HEK293 (cell line): ENCODE measurements around the gene CAPN5.

Experiments
- BCL11A ChIP-seq: fragments of 450-650 bp; formaldehyde crosslinking; IDR thresholded peaks from 2 replicates; pipeline ENCODE4 v1.5.1; 2016; ENCODE audit warnings: low read depth, missing biosample characterization, missing genetic modification characterization
- KLF7 ChIP-seq: fragments of 450-650 bp; formaldehyde crosslinking; IDR thresholded peaks from 2 replicates; pipeline ENCODE4 v1.5.1; 2016; ENCODE audit warnings: missing biosample characterization, missing genetic modification characterization, borderline replicate concordance
- SP2 ChIP-seq: fragments of 450-650 bp; formaldehyde crosslinking; IDR thresholded peaks from 2 replicates; pipeline ENCODE4 v1.5.1; 2016; ENCODE audit warnings: missing biosample characterization, missing genetic modification characterization
- ZFP69B ChIP-seq: fragments of 450-650 bp; formaldehyde crosslinking; IDR thresholded peaks from 2 replicates; pipeline ENCODE4 v1.5.1; 2016; ENCODE audit warnings: missing biosample characterization, missing genetic modification characterization
- ZNF140 ChIP-seq: fragments of 450-650 bp; formaldehyde crosslinking; IDR thresholded peaks from 2 replicates; pipeline ENCODE4 v1.5.1; 2016; ENCODE audit warnings: missing biosample characterization, missing genetic modification characterization
- ZNF184 ChIP-seq: fragments of 450-650 bp; IDR thresholded peaks from 2 replicates; pipeline ENCODE4 v1.5.1; 2018; ENCODE audit warnings: missing biosample characterization, mild to moderate bottlenecking, missing genetic modification characterization
- ZNF248 ChIP-seq: fragments of 450-650 bp; formaldehyde crosslinking; IDR thresholded peaks from 2 replicates; pipeline ENCODE4 v1.5.1; 2017; ENCODE audit warnings: missing biosample characterization, missing genetic modification characterization
- ZNF830 ChIP-seq: fragments of 450-650 bp; IDR thresholded peaks from 2 replicates; pipeline ENCODE4 v1.5.0; 2018; ENCODE audit warnings: missing biosample characterization, missing genetic modification characterization, low read depth, mild to moderate bottlenecking, moderate library complexity
- TF ChIP-seq, protein P1 (sequence below): fragments of 450-650 bp; formaldehyde crosslinking; IDR thresholded peaks from 2 replicates; pipeline ENCODE4 v1.5.1; 2016; ENCODE audit warnings: missing biosample characterization, missing genetic modification characterization
- TF ChIP-seq, protein P2 (sequence below): fragments of 450-650 bp; formaldehyde crosslinking; IDR thresholded peaks from 2 replicates; pipeline ENCODE4 v1.5.1; 2016; ENCODE audit warnings: missing biosample characterization, missing genetic modification characterization
- TF ChIP-seq, protein P3 (sequence below): fragments of 450-650 bp; formaldehyde crosslinking; optimal IDR thresholded peaks from 2 replicates; pipeline ENCODE3; 2016; ENCODE audit warnings: missing biosample characterization, mild to moderate bottlenecking, missing genetic modification characterization
- TF ChIP-seq, protein P4 (sequence below): fragments of 450-650 bp; formaldehyde crosslinking; IDR thresholded peaks from 2 replicates; pipeline ENCODE4 v1.5.1; 2017; ENCODE audit warnings: missing biosample characterization, missing genetic modification characterization

DNA sequence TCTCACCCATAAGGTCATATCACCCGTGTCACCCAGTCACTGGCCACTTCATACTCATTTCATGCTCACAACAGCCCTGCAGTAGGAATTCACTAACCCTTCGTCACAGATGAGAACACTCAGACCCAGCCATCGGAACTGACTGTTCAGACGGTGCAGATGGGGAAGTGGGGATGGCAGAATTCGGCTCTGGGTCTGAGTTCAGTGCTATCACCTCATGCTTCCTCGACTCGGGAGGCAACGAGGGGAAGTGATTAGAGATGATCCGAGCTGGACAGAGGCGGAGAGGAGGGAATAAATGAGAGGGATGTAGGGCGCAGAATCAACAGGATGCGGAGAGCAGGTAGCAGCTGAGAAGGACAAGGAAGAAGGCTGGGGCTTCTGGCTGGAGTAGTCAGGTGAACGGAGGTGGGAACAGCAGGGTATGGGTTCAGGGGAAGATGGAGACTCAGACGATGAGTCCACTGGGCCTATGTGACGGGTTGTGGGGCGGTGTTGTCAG is 27.9 kb upstream of the CAPN5 start:
- TF ChIP-seq SP2 (no peak), ZNF140 (tag by site-specific recombination) (no peak), ZNF248 (tag by site-specific recombination) (no peak), BCL11A (no peak), ZFP69B (tag by site-specific recombination) (no peak), ZNF830 (tag by site-specific recombination) (no peak), ZNF184 (tag by site-specific recombination) (no peak), KLF7 (no peak)
- TF ChIP-seq, protein P1, sequence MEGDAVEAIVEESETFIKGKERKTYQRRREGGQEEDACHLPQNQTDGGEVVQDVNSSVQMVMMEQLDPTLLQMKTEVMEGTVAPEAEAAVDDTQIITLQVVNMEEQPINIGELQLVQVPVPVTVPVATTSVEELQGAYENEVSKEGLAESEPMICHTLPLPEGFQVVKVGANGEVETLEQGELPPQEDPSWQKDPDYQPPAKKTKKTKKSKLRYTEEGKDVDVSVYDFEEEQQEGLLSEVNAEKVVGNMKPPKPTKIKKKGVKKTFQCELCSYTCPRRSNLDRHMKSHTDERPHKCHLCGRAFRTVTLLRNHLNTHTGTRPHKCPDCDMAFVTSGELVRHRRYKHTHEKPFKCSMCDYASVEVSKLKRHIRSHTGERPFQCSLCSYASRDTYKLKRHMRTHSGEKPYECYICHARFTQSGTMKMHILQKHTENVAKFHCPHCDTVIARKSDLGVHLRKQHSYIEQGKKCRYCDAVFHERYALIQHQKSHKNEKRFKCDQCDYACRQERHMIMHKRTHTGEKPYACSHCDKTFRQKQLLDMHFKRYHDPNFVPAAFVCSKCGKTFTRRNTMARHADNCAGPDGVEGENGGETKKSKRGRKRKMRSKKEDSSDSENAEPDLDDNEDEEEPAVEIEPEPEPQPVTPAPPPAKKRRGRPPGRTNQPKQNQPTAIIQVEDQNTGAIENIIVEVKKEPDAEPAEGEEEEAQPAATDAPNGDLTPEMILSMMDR, result no peak
- TF ChIP-seq, protein P2, sequence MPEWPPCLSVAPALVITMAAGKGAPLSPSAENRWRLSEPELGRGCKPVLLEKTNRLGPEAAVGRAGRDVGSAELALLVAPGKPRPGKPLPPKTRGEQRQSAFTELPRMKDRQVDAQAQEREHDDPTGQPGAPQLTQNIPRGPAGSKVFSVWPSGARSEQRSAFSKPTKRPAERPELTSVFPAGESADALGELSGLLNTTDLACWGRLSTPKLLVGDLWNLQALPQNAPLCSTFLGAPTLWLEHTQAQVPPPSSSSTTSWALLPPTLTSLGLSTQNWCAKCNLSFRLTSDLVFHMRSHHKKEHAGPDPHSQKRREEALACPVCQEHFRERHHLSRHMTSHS (tag by site-specific recombination), result no peak
- TF ChIP-seq, protein P3, sequence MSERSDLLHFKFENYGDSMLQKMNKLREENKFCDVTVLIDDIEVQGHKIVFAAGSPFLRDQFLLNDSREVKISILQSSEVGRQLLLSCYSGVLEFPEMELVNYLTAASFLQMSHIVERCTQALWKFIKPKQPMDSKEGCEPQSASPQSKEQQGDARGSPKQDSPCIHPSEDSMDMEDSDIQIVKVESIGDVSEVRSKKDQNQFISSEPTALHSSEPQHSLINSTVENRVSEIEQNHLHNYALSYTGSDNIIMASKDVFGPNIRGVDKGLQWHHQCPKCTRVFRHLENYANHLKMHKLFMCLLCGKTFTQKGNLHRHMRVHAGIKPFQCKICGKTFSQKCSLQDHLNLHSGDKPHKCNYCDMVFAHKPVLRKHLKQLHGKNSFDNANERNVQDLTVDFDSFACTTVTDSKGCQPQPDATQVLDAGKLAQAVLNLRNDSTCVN (tag by site-specific recombination), result no peak
- TF ChIP-seq, protein P4, sequence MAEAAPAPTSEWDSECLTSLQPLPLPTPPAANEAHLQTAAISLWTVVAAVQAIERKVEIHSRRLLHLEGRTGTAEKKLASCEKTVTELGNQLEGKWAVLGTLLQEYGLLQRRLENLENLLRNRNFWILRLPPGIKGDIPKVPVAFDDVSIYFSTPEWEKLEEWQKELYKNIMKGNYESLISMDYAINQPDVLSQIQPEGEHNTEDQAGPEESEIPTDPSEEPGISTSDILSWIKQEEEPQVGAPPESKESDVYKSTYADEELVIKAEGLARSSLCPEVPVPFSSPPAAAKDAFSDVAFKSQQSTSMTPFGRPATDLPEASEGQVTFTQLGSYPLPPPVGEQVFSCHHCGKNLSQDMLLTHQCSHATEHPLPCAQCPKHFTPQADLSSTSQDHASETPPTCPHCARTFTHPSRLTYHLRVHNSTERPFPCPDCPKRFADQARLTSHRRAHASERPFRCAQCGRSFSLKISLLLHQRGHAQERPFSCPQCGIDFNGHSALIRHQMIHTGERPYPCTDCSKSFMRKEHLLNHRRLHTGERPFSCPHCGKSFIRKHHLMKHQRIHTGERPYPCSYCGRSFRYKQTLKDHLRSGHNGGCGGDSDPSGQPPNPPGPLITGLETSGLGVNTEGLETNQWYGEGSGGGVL (tag by site-specific recombination), result no peak
